ENCODE data around the gene LGALS13.
"Not testable (repeated sequence)": the region's sequence is repeated elsewhere in the genome, so short reads cannot be mapped to it uniquely, and the experiment has no call there.

The LGALS13 gene

DNA sequence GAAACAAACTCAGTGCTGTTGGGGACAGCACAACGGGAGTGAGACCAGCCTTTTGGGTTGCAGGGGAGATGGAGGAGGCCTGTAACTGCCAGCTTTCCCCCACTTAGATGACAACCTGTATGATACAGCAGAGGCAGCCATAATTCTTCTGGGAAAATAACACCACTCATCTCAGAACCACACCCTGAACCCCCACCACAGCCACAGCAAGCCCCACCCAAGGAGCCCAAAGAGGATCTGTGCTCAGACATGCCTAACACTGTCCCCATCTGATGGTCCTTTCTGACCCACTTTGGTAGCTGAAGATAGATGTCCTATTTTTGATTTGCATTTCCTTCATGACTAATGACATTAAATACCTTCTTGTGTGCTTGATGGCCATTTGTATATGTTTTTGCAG, 15.4 kb downstream of the LGALS13 start:
- no peak for DNase-seq (ENCODE audit: low read depth)

DNA sequence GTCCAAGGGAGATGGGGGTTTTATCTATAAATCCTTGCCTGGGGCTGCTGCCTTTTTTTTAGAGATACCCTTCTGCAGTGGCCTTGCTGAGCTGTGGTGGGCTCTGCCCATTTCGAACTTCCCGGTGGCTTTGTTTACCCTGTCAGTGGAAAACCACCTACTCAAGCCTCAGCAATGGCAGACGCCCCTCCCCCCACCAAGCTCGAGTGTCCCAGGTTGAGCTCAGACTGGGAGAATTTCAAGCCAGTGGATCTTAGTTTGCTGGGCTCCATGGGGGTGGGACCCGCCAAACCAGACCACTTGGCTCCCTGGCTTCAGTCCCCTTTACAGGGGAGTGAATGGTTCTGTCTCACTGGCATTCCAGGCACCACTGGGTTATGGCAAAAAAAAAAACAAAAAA, 21.6 kb downstream of the LGALS13 start:
- no peak for DNase-seq (ENCODE audit: low read depth)

DNA sequence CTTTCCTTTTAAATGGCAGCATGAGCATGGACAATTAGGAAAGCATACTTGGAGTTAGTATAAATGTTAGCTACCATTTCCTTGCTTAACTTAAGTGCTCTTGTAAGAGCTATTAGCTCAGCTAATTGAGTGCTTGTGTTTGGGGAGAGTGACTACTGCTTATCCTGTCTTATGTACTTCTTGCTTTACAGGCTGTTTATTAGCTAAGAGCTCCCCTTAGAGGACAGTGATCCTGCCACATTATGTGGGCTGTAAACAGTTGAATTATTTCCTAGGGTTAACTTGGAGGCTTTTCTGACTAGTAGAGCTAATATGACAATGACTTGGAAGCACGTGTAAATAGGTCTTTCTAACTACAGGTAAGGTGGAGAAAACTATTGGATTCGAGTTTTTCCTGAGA, 25.3 kb downstream of the LGALS13 start:
- not testable (repeated sequence) for DNase-seq (ENCODE audit: low read depth)

DNA sequence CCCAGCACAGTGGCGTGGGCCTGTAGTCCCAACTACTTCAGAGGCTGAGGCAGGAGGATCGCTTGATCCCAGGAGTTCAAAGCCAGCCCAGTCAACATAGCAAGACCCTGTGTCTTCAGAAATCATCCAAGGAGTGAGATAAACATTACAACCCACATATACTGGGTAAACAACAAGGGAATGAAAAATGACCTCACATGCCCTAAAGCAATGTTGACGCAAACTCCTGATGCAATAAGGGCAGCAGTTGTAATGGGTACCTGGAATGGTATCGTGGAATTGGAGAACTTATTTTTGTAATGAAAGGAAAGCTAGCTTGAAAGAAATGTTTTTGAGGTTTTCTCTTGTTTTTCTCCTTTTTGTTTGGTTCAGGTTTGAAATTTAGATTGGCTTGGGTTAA, 28.9 kb downstream of the LGALS13 start:
- no peak for DNase-seq (ENCODE audit: low read depth)

DNA sequence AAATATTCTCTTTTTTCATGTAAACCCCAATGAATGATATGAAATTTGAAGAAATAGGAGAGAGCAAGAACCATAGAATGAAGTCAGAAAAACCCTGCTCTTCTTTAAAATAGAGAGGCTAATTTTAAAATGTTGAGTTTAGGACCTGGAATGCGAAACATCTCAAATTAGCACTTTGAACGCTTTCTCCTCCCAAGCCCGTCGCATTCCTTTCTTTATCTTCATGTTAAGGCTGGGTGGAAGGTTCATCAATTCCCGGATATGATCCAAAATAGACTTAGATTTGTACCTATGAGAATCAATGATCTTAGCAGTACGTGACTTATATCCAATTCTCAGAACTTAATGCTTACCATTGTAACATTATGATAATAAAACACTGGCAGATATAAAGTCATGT, 29.3 kb downstream of the LGALS13 start:
- DNase-seq (ENCODE audit: low read depth) = no peak

DNA sequence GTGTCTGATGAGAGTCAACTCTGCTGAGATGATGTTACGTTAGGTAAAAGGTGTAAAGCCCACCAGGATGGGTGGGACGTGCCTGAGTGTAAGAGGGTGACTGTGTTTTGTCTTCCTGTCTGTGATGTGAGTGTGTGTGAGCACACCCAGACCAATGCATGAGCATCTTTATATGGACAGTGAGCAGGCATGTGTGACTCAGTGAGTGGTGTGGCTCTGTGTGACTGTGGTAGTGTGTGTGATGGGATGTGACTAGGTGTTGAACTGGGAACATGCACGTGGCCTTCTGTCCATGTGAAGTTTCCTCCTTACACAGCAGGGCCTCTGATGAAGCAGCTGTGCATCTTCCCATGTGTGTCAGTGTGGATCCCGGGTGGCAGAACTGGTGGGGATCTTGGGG, 35.6 kb downstream of the LGALS13 start:
- DNase-seq (ENCODE audit: low read depth) = no peak

DNA sequence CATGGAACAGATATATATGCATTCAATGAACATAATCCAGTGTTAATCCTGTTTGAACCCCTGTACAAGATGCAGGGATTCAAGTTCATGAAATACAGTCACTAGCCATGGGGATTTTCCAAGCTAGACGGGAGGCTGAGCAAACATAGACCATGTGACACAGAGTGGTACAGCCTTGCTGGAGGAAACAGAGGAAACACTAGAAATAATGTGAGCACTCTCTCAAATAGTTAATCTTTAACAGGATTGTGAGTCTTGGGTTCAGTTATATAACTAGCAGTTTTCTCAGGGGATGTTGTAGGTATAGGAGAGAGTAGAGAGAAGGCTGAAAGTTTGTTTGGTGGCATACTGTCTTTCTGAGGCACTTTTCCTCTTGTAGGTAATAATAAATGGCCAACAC, 39.4 kb downstream of the LGALS13 start:
- DNase-seq (ENCODE audit: low read depth) = no peak

DNA sequence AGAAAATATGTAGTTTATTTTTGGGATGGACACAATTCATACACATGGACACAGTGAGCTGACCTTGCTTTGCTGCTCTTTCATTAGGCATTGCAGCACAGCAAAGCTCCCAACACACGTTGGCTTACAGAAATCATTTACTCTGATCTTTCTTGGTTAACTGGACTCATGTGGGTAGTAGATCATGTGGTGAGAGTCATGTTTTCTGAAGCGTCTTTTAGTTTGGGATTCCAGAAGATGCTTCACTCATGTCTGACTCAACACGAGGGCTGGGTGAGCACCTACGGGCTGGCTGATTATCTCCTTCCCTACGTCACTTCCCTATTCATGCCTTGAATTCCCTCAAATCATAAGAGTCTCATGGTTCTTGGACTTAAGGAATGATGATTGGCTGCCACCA, 41.3 kb downstream of the LGALS13 start:
- DNase-seq (ENCODE audit: low read depth) = no peak

DNA sequence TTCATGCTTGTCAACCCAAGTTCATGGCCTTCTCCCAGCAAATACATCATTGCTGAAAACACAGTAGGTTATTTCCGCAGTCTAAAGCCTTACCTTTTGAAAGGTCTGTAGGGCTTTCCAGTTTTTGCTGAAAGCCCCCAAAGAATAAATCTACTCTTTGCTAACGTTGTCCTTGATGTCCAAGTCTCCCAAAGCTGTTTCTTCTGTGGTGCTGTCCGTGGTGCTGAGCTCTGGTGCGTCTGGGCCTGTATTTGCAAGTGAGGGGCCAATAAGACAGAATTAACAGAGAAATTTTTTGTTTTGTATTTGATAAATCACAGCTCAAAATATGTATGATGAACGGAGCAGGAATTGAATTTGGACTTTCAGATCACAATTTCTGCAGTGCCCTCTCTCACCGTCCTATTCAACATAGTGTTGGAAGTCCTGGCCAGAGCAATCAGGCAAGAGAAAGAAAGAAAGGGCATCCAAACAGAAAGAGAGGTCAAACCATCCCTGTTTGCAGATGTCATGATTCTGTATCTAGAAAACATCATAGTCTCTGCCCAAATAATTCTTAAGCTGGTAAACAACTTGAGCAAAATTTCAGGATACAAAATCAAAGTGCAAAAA, 43.6 kb downstream of the LGALS13 start:
- peak; percentile 8 for DNase-seq (ENCODE audit: low read depth)

DNA sequence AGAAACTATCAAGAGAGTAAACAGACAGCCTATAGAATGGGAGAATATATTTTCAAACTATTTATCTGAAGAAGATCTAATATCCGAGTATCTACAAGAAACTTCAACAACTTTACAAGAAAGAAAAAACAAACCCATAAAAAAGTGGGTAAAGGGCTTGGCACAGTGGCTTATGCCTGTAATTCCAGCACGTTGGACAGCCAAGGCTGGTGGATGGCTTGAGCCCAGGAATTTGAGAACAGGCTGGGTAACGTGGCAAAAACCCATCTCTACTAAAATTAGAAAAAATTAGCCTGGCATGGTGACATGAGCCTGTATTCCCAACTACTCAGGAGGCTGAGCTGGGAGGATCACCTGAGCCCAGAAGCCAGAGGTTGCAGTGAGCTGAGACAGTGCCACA, 45.6 kb downstream of the LGALS13 start:
- no peak for DNase-seq (ENCODE audit: low read depth)

DNA sequence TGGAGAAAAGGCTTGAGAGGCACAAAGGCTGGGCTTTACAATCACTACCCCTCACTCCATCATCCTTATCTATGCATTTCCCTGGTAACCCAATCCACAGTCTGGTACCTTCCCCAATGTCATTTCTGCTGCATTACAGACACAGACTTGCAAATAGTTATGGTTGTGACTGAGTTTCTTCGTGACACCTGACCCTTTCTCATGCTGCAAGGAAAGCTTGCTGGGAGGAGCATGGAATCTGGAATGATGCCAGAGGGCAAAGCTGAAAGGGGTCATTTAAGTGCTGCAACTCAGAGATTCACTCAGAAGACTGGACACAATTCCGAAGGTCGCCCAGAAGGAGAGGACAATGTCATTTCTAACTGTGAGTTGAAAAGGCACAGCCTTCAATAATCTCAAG, 53.3 kb downstream of the LGALS13 start, which contains the start of gene LGALS16:
Gene LGALS16, plus strand, starts transcription at position 301 of the 400 bp plus-strand sequence. Its CDS starts 49 bp downstream, at position 350.
- DNase-seq (ENCODE audit: low read depth) = no peak

All from amniotic epithelial cell (primary cell).